ENCODE data around the gene DPYSL4.

Gene DPYSL4

DNA sequence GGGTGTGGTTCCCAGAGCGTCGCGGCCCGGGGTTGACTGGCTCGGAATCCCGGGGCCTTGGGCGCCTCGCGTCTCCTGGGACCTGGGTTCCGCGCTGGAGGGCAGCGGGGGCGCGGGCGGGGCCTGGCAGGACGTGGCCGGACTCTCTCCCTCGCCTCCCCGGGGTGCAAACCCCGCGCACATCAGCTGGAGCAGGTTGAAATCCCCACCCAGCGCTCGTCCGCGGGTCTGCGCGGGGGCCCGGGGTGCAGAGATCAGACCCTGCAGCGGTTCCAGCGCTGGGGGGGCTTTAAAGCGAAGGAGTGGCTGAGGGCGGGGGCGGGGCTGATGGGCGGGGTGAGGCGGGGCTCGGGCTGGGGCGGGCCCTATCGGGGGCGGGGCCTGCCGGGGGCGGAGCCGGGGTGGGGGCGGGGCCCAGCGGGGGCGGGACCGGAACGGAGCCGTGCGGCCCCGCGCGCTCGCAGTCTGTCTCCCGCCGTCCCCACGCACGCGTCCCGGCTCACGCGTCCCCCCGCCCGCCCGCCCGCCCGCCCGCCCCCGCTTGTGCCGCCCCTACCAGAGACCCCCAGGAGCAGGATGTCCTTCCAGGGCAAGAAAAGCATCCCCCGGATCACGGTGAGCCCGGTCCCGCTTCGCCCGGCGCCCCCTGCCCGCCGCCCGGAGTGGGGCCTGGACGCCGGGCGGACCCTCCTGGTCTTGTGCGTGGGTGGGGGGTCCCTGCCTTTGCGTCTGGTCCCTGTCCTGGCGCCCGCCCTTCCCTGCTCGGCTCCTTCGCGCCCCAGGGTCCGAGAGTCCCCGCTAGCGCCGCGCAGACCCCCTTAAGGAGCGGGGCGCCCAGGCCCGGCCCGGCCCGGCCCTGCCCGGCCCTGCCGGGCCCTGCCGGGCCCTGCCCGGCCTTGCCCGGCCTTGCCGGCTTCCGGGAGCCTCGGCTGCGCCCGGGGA, at the start of gene DPYSL4:
TSS of gene DPYSL4 (plus strand) at position 461 of the 942 bp plus-strand sequence. CDS start at position 577, 116 bp downstream.
- Histone ChIP-seq H3K36me3 (ENCODE audit: insufficient read depth, low read depth, low read length) (peaks cover 4% of the 10 kb centered on the region; the same call in 1 of the 2 replicates), H3K27me3 (ENCODE audit: insufficient read depth, low read length) (peaks cover 81% of the 10 kb centered on the region), H3K9me3 (ENCODE audit: insufficient read depth, low read depth, low read length) (no peaks in the 10 kb centered on the region), H3K4me1 (ENCODE audit: insufficient read depth, low read length) (no peaks in the 10 kb centered on the region), H3K4me3 (ENCODE audit: low read length) (peak within 1 kb of the TSS; percentile 75), H3K9ac (ENCODE audit: low read depth, low read length) (peak within 1 kb of the TSS; percentile 68; the same call in 1 of the 2 replicates), H3K27ac (ENCODE audit: low read length) (no peak within 1 kb of the TSS)

DNA sequence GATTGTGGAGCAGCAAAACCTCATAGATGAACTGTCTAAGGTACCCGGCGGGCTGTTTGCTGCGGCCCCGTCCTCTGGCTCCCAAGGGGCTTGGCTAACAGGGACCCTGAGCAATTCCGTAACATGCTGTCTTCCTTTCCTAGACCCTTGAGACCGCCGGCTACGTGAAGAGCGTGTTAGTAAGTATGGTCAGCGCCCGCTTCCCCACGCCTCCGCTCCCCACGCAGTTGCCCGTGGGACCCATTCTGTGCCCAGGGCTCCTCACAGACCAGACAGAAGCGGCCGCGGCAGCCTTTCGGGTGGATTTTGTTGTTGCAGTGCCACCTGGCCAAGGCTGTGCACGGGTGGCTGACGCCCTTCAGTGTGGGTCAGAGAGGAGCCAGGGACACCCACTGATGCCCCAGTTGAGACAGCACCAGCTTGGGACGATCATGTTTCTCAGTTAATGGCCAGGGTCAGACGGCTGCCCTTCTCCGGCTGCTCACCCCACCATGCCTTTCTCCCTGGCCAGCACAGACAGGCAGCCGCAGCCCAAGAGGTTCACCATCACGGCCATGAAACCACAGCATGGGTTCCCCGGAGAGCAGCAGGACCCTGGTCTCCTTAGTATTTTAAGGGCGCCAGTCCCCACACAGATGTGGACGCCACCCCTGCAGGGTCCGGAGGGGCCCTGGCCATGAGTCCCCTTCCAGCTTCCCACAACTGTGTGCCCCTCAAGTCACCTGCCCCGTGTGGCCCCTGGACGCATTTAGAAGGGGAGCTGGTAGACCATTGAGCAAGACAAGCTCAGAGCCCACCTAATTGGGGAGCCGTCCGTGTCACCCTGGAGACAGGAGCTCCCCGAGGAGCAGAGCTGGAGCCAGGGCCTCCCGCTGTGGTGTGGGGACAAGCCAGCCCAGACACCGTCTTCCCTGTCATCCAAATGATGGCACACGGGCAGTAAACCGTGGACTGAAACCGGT, 49.4 kb upstream of the DPYSL4 start:
- no peaks in the 10 kb centered on the region for H3K9me3 ChIP-seq (ENCODE audit: insufficient read depth, low read depth, low read length)
- no peaks in the 10 kb centered on the region for H3K36me3 ChIP-seq (ENCODE audit: insufficient read depth, low read depth, low read length)
- no peaks in the 10 kb centered on the region for H3K4me1 ChIP-seq (ENCODE audit: insufficient read depth, low read length)
- no peaks in the 10 kb centered on the region for H3K27me3 ChIP-seq (ENCODE audit: insufficient read depth, low read length)
- H3K27ac ChIP-seq (ENCODE audit: low read length), result no peak overlapping the region
- H3K4me3 ChIP-seq (ENCODE audit: low read length), result no peak overlapping the region
- no peak overlapping the region for H3K9ac ChIP-seq (ENCODE audit: low read depth, low read length)

DNA sequence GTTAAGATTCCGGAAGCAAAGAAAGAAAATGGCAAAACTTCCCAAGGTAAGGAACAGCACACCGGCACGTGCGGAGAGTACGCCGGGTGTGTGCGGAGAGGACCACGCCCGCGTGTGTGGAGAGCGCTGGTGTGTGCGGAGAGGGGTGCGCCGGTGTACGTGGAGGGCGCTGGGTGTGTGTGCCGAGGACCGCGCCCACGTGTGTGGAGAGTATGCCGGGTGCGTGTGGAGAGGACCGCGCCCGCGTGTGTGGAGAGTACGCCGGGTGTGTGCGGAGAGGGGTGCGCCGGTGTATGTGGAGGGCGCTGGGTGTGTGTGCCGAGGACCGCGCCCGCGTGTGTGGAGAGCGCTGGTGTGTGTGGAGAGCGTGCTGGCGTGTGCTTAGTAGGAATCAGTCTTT, 48.6 kb upstream of the DPYSL4 start:
- H3K9me3 ChIP-seq (ENCODE audit: insufficient read depth, low read depth, low read length), result no peaks in the 10 kb centered on the region
- H3K4me1 ChIP-seq (ENCODE audit: insufficient read depth, low read length), result no peaks in the 10 kb centered on the region
- no peaks in the 10 kb centered on the region for H3K27me3 ChIP-seq (ENCODE audit: insufficient read depth, low read length)
- no peak overlapping the region for H3K4me3 ChIP-seq (ENCODE audit: low read length)
- no peaks in the 10 kb centered on the region for H3K36me3 ChIP-seq (ENCODE audit: insufficient read depth, low read depth, low read length)
- H3K27ac ChIP-seq (ENCODE audit: low read length), result no peak overlapping the region
- no peak overlapping the region for H3K9ac ChIP-seq (ENCODE audit: low read depth, low read length)

DNA sequence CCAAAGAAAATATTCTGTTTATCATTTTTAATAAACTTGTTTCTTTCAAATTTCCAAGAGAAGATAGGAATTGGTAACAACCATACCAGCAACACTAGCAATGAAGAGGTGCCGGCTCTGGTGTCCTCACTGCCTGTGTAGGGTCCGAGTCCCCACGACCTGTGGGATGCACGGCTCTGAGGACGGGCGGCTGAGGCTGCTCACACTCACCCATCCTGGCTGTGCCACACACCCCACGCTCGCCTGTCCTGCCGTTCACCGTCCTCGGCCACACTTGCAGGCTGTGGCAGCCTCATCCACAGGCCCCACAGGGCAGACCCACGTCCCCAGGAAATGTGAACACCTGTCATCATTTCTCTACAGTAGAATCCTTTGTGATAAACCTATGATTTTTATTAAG, 48.2 kb upstream of the DPYSL4 start:
- no peaks in the 10 kb centered on the region for H3K9me3 ChIP-seq (ENCODE audit: insufficient read depth, low read depth, low read length)
- no peak overlapping the region for H3K9ac ChIP-seq (ENCODE audit: low read depth, low read length)
- H3K27ac ChIP-seq (ENCODE audit: low read length), result no peak overlapping the region
- no peak overlapping the region for H3K4me3 ChIP-seq (ENCODE audit: low read length)
- H3K36me3 ChIP-seq (ENCODE audit: insufficient read depth, low read depth, low read length), result no peaks in the 10 kb centered on the region
- no peaks in the 10 kb centered on the region; the same call in 1 of the 2 replicates for H3K4me1 ChIP-seq (ENCODE audit: insufficient read depth, low read length)
- H3K27me3 ChIP-seq (ENCODE audit: insufficient read depth, low read length), result no peaks in the 10 kb centered on the region

DNA sequence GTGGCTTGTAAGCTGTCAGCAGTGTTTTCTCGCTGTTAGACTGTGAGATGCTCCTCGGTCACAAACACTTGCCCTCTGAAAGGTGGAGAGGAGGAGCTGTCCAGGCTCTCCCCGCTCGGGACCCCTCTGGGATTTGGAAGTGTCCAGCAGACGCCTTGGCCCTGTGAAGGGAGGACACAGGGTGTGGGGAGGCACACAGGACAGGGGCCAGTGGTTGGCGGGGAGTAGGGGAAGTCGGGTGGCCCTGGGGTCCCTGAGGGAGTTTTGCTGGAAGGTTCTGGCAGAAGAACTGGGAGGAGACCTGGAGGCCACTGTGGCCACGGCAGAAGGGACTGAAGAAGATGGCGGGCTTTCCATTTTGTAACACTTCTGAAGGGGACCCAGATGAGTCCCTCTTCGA, 47.2 kb upstream of the DPYSL4 start:
- H3K9me3 ChIP-seq (ENCODE audit: insufficient read depth, low read depth, low read length), result no peaks in the 10 kb centered on the region
- H3K27ac ChIP-seq (ENCODE audit: low read length), result no peak overlapping the region
- H3K4me1 ChIP-seq (ENCODE audit: insufficient read depth, low read length), result no peaks in the 10 kb centered on the region; the same call in 1 of the 2 replicates
- H3K9ac ChIP-seq (ENCODE audit: low read depth, low read length), result no peak overlapping the region
- no peaks in the 10 kb centered on the region for H3K36me3 ChIP-seq (ENCODE audit: insufficient read depth, low read depth, low read length)
- H3K4me3 ChIP-seq (ENCODE audit: low read length), result no peak overlapping the region
- no peaks in the 10 kb centered on the region for H3K27me3 ChIP-seq (ENCODE audit: insufficient read depth, low read length)

DNA sequence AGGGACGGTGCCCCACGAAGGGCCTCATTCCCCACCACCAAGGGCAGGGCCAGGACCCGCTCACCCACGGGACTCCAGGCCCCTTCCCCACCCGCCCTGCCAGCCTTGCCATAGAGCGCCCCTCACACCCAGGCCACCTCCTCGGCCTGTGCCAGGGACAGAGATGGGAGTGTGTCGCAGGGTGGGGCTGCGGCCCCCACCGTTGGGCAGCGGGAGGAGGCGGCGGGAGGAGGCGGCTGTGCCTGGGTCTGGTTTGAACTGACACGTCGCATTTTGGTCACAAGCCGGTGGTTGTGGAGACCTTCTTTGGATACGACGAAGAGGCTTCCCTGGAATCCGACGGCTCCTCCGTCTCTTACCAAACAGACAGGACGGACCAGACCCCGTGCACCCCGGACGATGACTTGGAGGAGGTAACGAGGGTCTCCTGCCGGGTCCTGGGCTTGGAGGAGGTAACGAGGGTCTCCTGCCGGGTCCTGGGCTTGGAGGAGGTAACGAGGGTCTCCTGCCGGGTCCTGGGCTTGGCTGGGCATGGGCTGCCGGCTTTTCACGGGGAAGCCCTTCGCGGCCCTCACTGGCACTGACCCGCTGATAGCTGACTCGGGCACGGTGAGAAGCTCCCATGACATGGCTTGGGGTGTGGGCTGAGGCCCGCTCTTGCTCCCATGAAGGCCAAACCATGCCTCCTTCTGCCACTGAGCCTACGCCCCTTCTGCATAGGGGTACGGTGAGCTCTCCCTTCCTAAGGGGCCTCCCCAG, 46.4 kb upstream of the DPYSL4 start:
- H3K9ac ChIP-seq (ENCODE audit: low read depth, low read length), result no peak overlapping the region
- H3K4me3 ChIP-seq (ENCODE audit: low read length), result no peak overlapping the region
- H3K9me3 ChIP-seq (ENCODE audit: insufficient read depth, low read depth, low read length), result no peaks in the 10 kb centered on the region
- no peaks in the 10 kb centered on the region; the same call in 1 of the 2 replicates for H3K4me1 ChIP-seq (ENCODE audit: insufficient read depth, low read length)
- no peaks in the 10 kb centered on the region for H3K36me3 ChIP-seq (ENCODE audit: insufficient read depth, low read depth, low read length)
- no peaks in the 10 kb centered on the region for H3K27me3 ChIP-seq (ENCODE audit: insufficient read depth, low read length)
- H3K27ac ChIP-seq (ENCODE audit: low read length), result no peak overlapping the region

DNA sequence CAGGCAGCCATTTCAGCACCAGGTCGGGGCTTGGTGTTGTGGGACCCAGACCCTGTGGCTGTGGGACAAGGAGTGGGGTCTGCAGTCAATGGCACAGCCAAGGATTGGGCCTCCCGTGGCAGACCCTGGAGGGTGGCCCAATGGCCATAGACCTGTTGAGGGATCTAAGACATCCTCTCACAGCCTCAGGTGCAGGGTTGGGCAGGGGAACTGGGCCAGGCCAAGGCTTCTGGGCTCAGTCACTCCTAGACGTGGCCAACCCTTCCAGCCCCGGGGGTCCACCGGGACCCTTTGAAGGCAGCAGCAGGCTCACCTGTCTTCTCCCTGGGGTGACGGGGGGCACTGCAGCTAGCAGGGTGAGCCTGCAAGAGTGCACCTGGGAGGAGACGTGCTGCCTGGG, 45.7 kb upstream of the DPYSL4 start:
- Histone ChIP-seq H3K9me3 (ENCODE audit: insufficient read depth, low read depth, low read length) (no peaks in the 10 kb centered on the region), H3K4me3 (ENCODE audit: low read length) (no peak overlapping the region), H3K27ac (ENCODE audit: low read length) (no peak overlapping the region), H3K4me1 (ENCODE audit: insufficient read depth, low read length) (no peaks in the 10 kb centered on the region; the same call in 1 of the 2 replicates), H3K27me3 (ENCODE audit: insufficient read depth, low read length) (no peaks in the 10 kb centered on the region), H3K9ac (ENCODE audit: low read depth, low read length) (no peak overlapping the region), H3K36me3 (ENCODE audit: insufficient read depth, low read depth, low read length) (no peaks in the 10 kb centered on the region)

DNA sequence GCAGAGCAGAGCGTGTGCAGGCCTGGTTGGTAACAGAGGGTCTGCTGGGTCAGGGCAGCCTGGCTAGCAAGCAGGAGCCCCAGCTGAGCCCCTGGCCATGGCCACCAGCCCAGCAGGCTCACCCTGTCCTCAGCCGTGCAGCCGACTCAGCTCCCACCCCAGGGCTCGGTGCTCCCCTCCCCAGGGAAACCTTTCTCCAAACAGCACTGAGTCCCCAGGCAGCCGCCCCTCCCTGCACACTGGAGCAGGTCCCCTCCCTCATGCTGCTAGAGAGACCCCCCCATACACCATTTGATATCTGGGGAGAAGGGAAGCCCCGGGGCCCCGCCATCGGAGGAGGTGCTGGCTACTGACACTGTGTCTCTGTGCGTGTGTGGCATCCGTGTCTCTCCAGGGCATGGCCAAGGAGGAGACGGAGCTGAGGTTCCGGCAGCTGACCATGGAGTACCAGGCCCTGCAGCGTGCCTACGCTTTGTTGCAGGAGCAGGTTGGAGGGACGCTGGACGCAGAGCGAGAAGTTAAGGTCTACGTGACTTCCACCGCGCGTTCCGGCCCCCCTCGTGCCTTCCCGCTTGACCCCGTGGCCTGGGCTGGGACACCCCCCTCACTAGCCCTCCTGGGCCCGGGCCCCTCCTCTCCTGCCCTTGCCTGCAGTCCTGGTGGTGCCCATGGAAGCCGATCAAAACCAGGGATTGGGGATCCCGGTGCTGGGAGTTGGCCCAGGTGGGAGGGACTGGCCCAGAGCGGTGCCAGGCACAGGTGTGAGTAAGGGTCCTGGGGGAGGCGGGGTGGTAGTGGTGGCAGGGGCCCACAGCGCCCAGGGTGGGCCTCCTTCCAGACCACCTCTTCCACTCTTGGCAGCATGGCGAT, 45.0 kb upstream of the DPYSL4 start:
- H3K36me3 ChIP-seq (ENCODE audit: insufficient read depth, low read depth, low read length), result no peaks in the 10 kb centered on the region
- H3K27me3 ChIP-seq (ENCODE audit: insufficient read depth, low read length), result no peaks in the 10 kb centered on the region
- H3K9me3 ChIP-seq (ENCODE audit: insufficient read depth, low read depth, low read length), result no peaks in the 10 kb centered on the region
- H3K27ac ChIP-seq (ENCODE audit: low read length), result no peak overlapping the region
- no peak overlapping the region for H3K4me3 ChIP-seq (ENCODE audit: low read length)
- H3K9ac ChIP-seq (ENCODE audit: low read depth, low read length), result no peak overlapping the region
- H3K4me1 ChIP-seq (ENCODE audit: insufficient read depth, low read length), result no peaks in the 10 kb centered on the region; the same call in 1 of the 2 replicates

DNA sequence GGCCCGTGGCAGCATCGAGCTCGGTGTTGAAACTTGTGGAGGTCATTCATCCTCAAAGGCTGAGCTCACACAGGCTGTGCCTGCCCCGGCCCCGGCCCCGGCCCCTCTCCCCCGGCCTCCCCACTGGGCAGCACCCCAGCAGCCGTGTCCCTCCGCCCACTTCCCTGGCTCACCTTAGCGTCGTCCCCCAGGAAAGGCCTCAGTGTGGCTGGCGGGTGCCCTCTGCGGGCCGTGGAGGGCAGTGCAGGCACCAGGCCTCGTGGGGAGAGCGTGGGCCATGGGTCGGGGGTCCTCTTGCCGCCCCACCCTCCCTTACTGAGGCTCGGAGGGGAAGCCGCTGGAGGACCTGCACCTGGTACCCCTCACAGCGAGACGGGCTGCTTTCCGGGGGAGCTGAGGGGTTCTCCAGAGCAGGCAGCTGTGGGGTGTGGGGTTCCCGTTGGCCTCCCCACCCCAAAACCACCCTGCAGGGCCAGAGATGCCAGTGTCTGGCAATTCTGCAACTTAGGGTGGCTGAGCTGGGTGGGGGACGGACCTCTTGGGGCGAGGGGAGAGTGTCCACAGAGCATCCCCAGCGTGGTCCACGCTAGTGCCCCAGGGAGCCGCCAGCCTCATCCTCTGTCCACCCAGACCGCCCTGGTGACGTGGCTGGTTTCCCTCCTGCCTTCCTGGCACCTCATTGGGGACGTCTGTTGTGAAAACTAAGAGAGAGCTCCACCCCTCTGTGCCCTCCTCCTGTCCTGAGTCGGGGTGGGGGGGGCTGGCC, 44.2 kb upstream of the DPYSL4 start:
- Histone ChIP-seq H3K27ac (ENCODE audit: low read length) (no peak overlapping the region), H3K4me3 (ENCODE audit: low read length) (no peak overlapping the region), H3K36me3 (ENCODE audit: insufficient read depth, low read depth, low read length) (no peaks in the 10 kb centered on the region), H3K9me3 (ENCODE audit: insufficient read depth, low read depth, low read length) (no peaks in the 10 kb centered on the region), H3K4me1 (ENCODE audit: insufficient read depth, low read length) (no peaks in the 10 kb centered on the region; the same call in 1 of the 2 replicates), H3K27me3 (ENCODE audit: insufficient read depth, low read length) (no peaks in the 10 kb centered on the region), H3K9ac (ENCODE audit: low read depth, low read length) (no peak overlapping the region)

DNA sequence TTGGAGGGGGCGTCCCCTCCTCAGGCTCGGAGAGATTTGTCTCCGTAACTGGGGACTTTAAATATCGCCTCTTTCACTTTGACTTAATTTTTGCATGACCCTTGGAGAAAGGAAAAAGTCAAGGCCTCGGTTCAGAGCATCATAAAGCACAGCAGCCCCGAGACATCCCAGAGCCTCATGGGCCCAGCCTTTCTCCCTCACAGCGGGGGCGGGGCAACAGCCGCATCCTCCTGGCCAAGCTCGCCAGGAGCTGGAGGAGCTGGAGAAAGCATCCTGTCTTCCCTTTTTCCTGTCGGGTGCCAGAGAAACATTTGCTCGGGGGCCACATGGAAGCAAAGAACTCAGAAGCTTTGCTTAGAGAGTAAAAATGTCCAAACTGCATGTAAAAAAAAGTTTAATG, 43.6 kb upstream of the DPYSL4 start:
- Histone ChIP-seq H3K9ac (ENCODE audit: low read depth, low read length) (no peak overlapping the region), H3K27ac (ENCODE audit: low read length) (no peak overlapping the region), H3K9me3 (ENCODE audit: insufficient read depth, low read depth, low read length) (no peaks in the 10 kb centered on the region), H3K4me1 (ENCODE audit: insufficient read depth, low read length) (no peaks in the 10 kb centered on the region; the same call in 1 of the 2 replicates), H3K36me3 (ENCODE audit: insufficient read depth, low read depth, low read length) (no peaks in the 10 kb centered on the region), H3K4me3 (ENCODE audit: low read length) (no peak overlapping the region), H3K27me3 (ENCODE audit: insufficient read depth, low read length) (no peaks in the 10 kb centered on the region)
